ENCODE measurements around the gene DDIT4. TPM values are rescaled to one million over a fixed set of nuclear protein-coding genes. Genes with fewer than 3 reads are reported as not detected.
A peak's percentile ranks its signal among the peaks of the same experiment; 100 is the strongest.

The DDIT4 gene
- total and polyA plus RNA-seq, 2 experiments from 2014 or later: 144 to 188 TPM

- H4K20me1 ChIP-seq (ENCODE audit: insufficient read depth): no peaks in the 10 kb centered on the region
- no peak overlapping the region for H3K4me2 ChIP-seq (ENCODE audit: unreplicated experiment)
- no peak for DNase-seq
- H3K9ac ChIP-seq: peak overlapping the region; percentile 69
- no peak overlapping the region for H3K4me3 ChIP-seq
- peak overlapping the region; percentile 91 for H3K27ac ChIP-seq
- peaks cover 34% of the 10 kb centered on the region for H3K4me1 ChIP-seq (ENCODE audit: insufficient read depth)
- in situ Hi-C loops (cut with MboI): no loop called here
- H3K27me3 ChIP-seq (replicated peaks; ENCODE audit: insufficient read depth): no peaks in the 10 kb centered on the region
- H3K9me2 ChIP-seq (ENCODE audit: insufficient read depth): no peaks in the 10 kb centered on the region
- H3K36me3 ChIP-seq (ENCODE audit: low read depth): no peaks in the 10 kb centered on the region
- TF ChIP-seq EZH2 (IDR thresholded peaks at IDR 0.05; ENCODE audit: insufficient read depth, poor library complexity, severe bottlenecking) (no peak), EZH2phosphoT487 (IDR thresholded peaks at IDR 0.05; ENCODE audit: insufficient read depth, low read depth) (no peak)
- no peaks in the 10 kb centered on the region for H3K9me3 ChIP-seq (ENCODE audit: low read depth)
- H2AFZ ChIP-seq: no peak overlapping the region
- H3F3A ChIP-seq (ENCODE audit: insufficient read depth): peaks cover 23% of the 10 kb centered on the region
- H3K79me2 ChIP-seq (ENCODE audit: insufficient read depth): no peaks in the 10 kb centered on the region
- 95 to 100% methylated on average over 3 of the region's 3 CpGs for WGBS, 2 experiments (ENCODE audit: low coverage in 1 of 2, low lambda C conversion rate in 2 of 2, missing lambda C conversion rate in 2 of 2)
Observed at GRCh38 chr10:72316386-72316700, 42.6 kb downstream of the DDIT4 start.

- TF ChIP-seq EZH2 (IDR thresholded peaks at IDR 0.05; ENCODE audit: insufficient read depth, poor library complexity, severe bottlenecking): no peak
- H3F3A ChIP-seq (ENCODE audit: insufficient read depth): peaks cover 23% of the 10 kb centered on the region
- 88 to 96% methylated on average over 11 to 12 of the region's 12 CpGs for WGBS, 2 experiments (ENCODE audit: low coverage in 1 of 2, low lambda C conversion rate in 2 of 2, missing lambda C conversion rate in 2 of 2)
- DNase-seq: no peak
- no peaks in the 10 kb centered on the region for H3K9me2 ChIP-seq (ENCODE audit: insufficient read depth)
- no peaks in the 10 kb centered on the region for H3K27me3 ChIP-seq (replicated peaks; ENCODE audit: insufficient read depth)
- no peak overlapping the region for H3K9ac ChIP-seq
- H3K9me3 ChIP-seq (ENCODE audit: low read depth): no peaks in the 10 kb centered on the region
- no peak overlapping the region for H2AFZ ChIP-seq
- H3K36me3 ChIP-seq (ENCODE audit: low read depth): no peaks in the 10 kb centered on the region
- H3K79me2 ChIP-seq (ENCODE audit: insufficient read depth): no peaks in the 10 kb centered on the region
- H3K4me2 ChIP-seq (ENCODE audit: unreplicated experiment): no peak overlapping the region
- H3K4me3 ChIP-seq: no peak overlapping the region
- H3K4me1 ChIP-seq (ENCODE audit: insufficient read depth): peaks cover 38% of the 10 kb centered on the region
- no peak overlapping the region for H3K27ac ChIP-seq
- H4K20me1 ChIP-seq (ENCODE audit: insufficient read depth): no peaks in the 10 kb centered on the region
- in situ Hi-C loops (cut with MboI): no loop called here
Observed at GRCh38 chr10:72316748-72317435, 43.2 kb downstream of the DDIT4 start.

GRCh38 chr10:72318418-72319262 is 44.9 kb downstream of the DDIT4 start:
- Histone ChIP-seq H3K4me1 (ENCODE audit: insufficient read depth) (peaks cover 38% of the 10 kb centered on the region), H3K36me3 (ENCODE audit: low read depth) (no peaks in the 10 kb centered on the region), H3K4me3 (peak overlapping the region; percentile 65), H2AFZ (0 out of 2 replicates have a peak overlapping the region, but pooled peaks have one; percentile 61), H3F3A (ENCODE audit: insufficient read depth) (peaks cover 23% of the 10 kb centered on the region), H3K27ac (peak overlapping the region; percentile 96), H4K20me1 (ENCODE audit: insufficient read depth) (no peaks in the 10 kb centered on the region), H3K4me2 (ENCODE audit: unreplicated experiment) (peak overlapping the region; percentile 83), H3K79me2 (ENCODE audit: insufficient read depth) (no peaks in the 10 kb centered on the region), H3K9me3 (ENCODE audit: low read depth) (no peaks in the 10 kb centered on the region), H3K9me2 (ENCODE audit: insufficient read depth) (no peaks in the 10 kb centered on the region), H3K27me3 (replicated peaks; ENCODE audit: insufficient read depth) (no peaks in the 10 kb centered on the region), H3K9ac (peak overlapping the region; percentile 89)
- TF ChIP-seq EZH2 (IDR thresholded peaks at IDR 0.05; ENCODE audit: insufficient read depth, poor library complexity, severe bottlenecking) (no peak), EZH2phosphoT487 (IDR thresholded peaks at IDR 0.05; ENCODE audit: insufficient read depth, low read depth) (no peak)
- in situ Hi-C loops (cut with MboI): no loop called here
- DNase-seq: no peak
- WGBS, 2 experiments (ENCODE audit: low coverage in 1 of 2, low lambda C conversion rate in 2 of 2, missing lambda C conversion rate in 2 of 2): 79 to 81% methylated on average over 10 of the region's 10 CpGs

- H3K4me3 ChIP-seq: peak overlapping the region; percentile 65
- H3K4me1 ChIP-seq (ENCODE audit: insufficient read depth): peaks cover 38% of the 10 kb centered on the region
- H3K79me2 ChIP-seq (ENCODE audit: insufficient read depth): no peaks in the 10 kb centered on the region
- no peaks in the 10 kb centered on the region for H4K20me1 ChIP-seq (ENCODE audit: insufficient read depth)
- H3K9ac ChIP-seq: peak overlapping the region; percentile 89
- no peaks in the 10 kb centered on the region for H3K9me2 ChIP-seq (ENCODE audit: insufficient read depth)
- no peaks in the 10 kb centered on the region for H3K9me3 ChIP-seq (ENCODE audit: low read depth)
- WGBS, 2 experiments (ENCODE audit: low coverage in 1 of 2, low lambda C conversion rate in 2 of 2, missing lambda C conversion rate in 2 of 2): 1% methylated on average over 26 to 43 of the region's 60 CpGs
- no peaks in the 10 kb centered on the region for H3K36me3 ChIP-seq (ENCODE audit: low read depth)
- H3K27ac ChIP-seq: peak overlapping the region; percentile 96
- no peaks in the 10 kb centered on the region for H3K27me3 ChIP-seq (replicated peaks; ENCODE audit: insufficient read depth)
- H3F3A ChIP-seq (ENCODE audit: insufficient read depth): peaks cover 23% of the 10 kb centered on the region
- peak; percentile 96 for DNase-seq
- peak overlapping the region; percentile 83 for H3K4me2 ChIP-seq (ENCODE audit: unreplicated experiment)
- no peak for TF ChIP-seq EZH2phosphoT487 (IDR thresholded peaks at IDR 0.05; ENCODE audit: insufficient read depth, low read depth)
- TF ChIP-seq EZH2 (IDR thresholded peaks at IDR 0.05; ENCODE audit: insufficient read depth, poor library complexity, severe bottlenecking): no peak
- peak overlapping the region; percentile 61 for H2AFZ ChIP-seq
- in situ Hi-C loops (cut with MboI): no loop called here
Observed at GRCh38 chr10:72319416-72320254, 45.9 kb downstream of the DDIT4 start.
